SU-DHL-6 (cell line): Measurements from ENCODE around the gene CD151.

Experiments used
- H2AFZ ChIP-seq: fragments of 200-600 bp; sonication (generic); 2 replicates; pipeline ENCODE4 v1.6.1; 2014; ENCODE audit warnings: low read depth, mild to moderate bottlenecking, moderate library complexity, mixed read lengths, antibody characterized with exemption, low read length; ENCODE audit not compliant: severe bottlenecking
- H3F3A ChIP-seq: fragments of 200-600 bp; shearing (Covaris generic); 2 replicates; pipeline ENCODE4 v1.6.0; 2016; ENCODE audit warnings: antibody characterized with exemption, mild to moderate bottlenecking; ENCODE audit not compliant: insufficient read depth
- H3K27ac ChIP-seq: fragments of 200-600 bp; sonication (generic); 2 replicates; pipeline ENCODE4 v1.5.1; 2016; ENCODE audit warnings: low read depth, mild to moderate bottlenecking, low read length, moderate library complexity, mixed read lengths
- H3K27me3 ChIP-seq: fragments of 200-600 bp; sonication (generic), shearing (Covaris generic); 2 replicates; pipeline ENCODE4 v1.6.0; 2014; ENCODE audit warnings: mild to moderate bottlenecking, low read length
- H3K36me3 ChIP-seq: fragments of 200-600 bp; sonication (generic); 2 replicates; pipeline ENCODE4 v1.6.1; 2014; ENCODE audit warnings: mild to moderate bottlenecking, low read length, mixed read lengths
- H3K4me2 ChIP-seq: fragments of 300-600, 200-600 bp; shearing (Covaris generic), sonication (generic); 2 replicates; pipeline ENCODE4 v1.6.0; 2014; ENCODE audit warnings: low read length, low read depth, mild to moderate bottlenecking; ENCODE audit not compliant: poor library complexity, severe bottlenecking
- H3K4me3 ChIP-seq: fragments of 200-600 bp; sonication (generic); 2 replicates; pipeline ENCODE4 v1.5.1; 2014; ENCODE audit warnings: antibody characterized with exemption, low read length, mild to moderate bottlenecking, mixed read lengths; ENCODE audit not compliant: insufficient read depth, poor library complexity, severe bottlenecking
- H3K79me2 ChIP-seq: fragments of 200-600 bp; sonication (generic); 2 replicates; pipeline ENCODE4 v1.6.1; 2014; ENCODE audit warnings: mild to moderate bottlenecking, low read length, moderate library complexity; ENCODE audit not compliant: insufficient read depth
- H3K9ac ChIP-seq: fragments of 200-600 bp; sonication (generic); 2 replicates; pipeline ENCODE4 v1.7.0; 2014; ENCODE audit warnings: mild to moderate bottlenecking, low read length
- H3K9me2 ChIP-seq: fragments of 200-600 bp; sonication (generic); replicated peaks from 2 replicates; pipeline ENCODE4 v1.6.1; 2014; ENCODE audit warnings: low read length; ENCODE audit not compliant: insufficient read depth
- H3K9me3 ChIP-seq: fragments of 200-600 bp; sonication (generic); 2 replicates; pipeline ENCODE4 v1.6.1; 2014; ENCODE audit warnings: low read length, mixed read lengths; ENCODE audit not compliant: insufficient read depth
- H4K20me1 ChIP-seq: fragments of 200-600 bp; sonication (generic); 2 replicates; pipeline ENCODE4 v1.6.1; 2014; ENCODE audit warnings: low read depth, mild to moderate bottlenecking, antibody characterized with exemption, low read length, moderate library complexity, mixed read lengths
- EZH2phosphoT487 ChIP-seq: fragments of 200-600 bp; sonication (generic), shearing (Covaris generic); conservative IDR thresholded peaks from 2 replicates; pipeline ENCODE4 v1.6.1; 2018; ENCODE audit warnings: mild to moderate bottlenecking, antibody characterized with exemption, low read length, moderate library complexity, mixed read lengths
- TF ChIP-seq, protein P1 (sequence below): fragments of 200-600 bp; sonication (generic); IDR thresholded peaks from one replicate; pipeline ENCODE4 v1.5.1; 2017; ENCODE audit warnings: antibody characterized with exemption, mild to moderate bottlenecking, low read length, moderate library complexity; ENCODE audit not compliant: insufficient read depth, poor library complexity, severe bottlenecking

Gene CD151

GRCh38 chr11:849104-849824, 16.5 kb downstream of the CD151 start:
- Histone ChIP-seq H3K9me3 (no peaks in the 10 kb centered on the region), H4K20me1 (no peaks in the 10 kb centered on the region), H2AFZ (no peak overlapping the region), H3K27ac (no peak overlapping the region), H3K9ac (peak overlapping the region; percentile 41; the same call in 1 of the 2 replicates), H3K79me2 (no peaks in the 10 kb centered on the region), H3K27me3 (no peaks in the 10 kb centered on the region), H3K4me2 (peak overlapping the region; percentile 62), H3K36me3 (no peaks in the 10 kb centered on the region), H3K9me2 (no peaks in the 10 kb centered on the region), H3K4me3 (peak overlapping the region; percentile 41), H3F3A (no peaks in the 10 kb centered on the region)
- 0 out of 2 replicates have a peak, but pooled peaks have one; percentile 66 for TF ChIP-seq EZH2phosphoT487
- TF ChIP-seq, protein P1, sequence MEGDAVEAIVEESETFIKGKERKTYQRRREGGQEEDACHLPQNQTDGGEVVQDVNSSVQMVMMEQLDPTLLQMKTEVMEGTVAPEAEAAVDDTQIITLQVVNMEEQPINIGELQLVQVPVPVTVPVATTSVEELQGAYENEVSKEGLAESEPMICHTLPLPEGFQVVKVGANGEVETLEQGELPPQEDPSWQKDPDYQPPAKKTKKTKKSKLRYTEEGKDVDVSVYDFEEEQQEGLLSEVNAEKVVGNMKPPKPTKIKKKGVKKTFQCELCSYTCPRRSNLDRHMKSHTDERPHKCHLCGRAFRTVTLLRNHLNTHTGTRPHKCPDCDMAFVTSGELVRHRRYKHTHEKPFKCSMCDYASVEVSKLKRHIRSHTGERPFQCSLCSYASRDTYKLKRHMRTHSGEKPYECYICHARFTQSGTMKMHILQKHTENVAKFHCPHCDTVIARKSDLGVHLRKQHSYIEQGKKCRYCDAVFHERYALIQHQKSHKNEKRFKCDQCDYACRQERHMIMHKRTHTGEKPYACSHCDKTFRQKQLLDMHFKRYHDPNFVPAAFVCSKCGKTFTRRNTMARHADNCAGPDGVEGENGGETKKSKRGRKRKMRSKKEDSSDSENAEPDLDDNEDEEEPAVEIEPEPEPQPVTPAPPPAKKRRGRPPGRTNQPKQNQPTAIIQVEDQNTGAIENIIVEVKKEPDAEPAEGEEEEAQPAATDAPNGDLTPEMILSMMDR = no peak

DNA sequence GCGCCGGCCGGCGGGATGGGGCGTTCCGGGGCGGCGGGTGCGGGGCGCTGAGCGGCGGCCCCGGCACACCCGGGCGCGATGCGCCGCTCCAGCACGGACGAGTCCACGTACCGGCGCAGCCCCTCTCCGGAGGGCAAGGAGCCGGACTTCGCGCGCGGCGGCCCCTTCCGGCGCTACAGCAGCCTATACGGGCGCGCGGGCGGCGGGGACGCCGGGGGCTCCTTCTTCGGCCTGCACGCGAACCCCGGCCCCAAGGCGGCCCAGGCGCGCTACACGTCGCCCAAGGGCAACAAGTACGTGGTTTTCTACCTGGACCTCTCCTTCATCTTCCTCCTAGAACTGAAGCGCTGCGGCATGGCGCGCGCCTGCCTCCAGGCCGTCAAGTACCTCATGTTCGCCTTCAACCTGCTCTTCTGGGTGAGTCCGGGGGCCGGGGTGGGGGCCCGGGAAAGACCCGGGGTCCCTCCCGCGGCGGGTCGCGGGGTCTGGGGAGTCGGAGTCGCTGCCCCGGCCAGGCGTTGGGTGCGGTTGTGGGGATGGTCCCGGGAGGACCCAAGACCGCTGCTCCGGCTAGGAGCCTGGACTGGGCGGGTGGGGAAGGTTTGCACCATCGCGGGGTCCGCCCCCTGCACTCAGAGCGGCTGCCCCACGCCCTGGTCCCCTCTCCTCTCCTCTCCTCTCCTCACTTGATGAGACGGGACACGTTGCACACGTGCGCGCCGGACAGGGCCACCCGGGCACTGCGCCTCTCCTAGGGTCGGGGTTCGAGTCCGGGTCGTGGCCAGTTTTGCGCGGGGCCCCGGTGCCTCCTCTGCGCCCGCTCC, 17.4 kb downstream of the CD151 start:
- Histone ChIP-seq H3K27ac (no peak overlapping the region), H3K9me2 (no peaks in the 10 kb centered on the region), H3K27me3 (no peaks in the 10 kb centered on the region), H3K9me3 (no peaks in the 10 kb centered on the region), H3K36me3 (no peaks in the 10 kb centered on the region), H3K4me2 (no peak overlapping the region), H3F3A (no peaks in the 10 kb centered on the region), H4K20me1 (no peaks in the 10 kb centered on the region), H3K9ac (no peak overlapping the region), H2AFZ (no peak overlapping the region), H3K79me2 (no peaks in the 10 kb centered on the region), H3K4me3 (no peak overlapping the region)
- TF ChIP-seq, protein P1 = no peak
- no peak for TF ChIP-seq EZH2phosphoT487

GRCh38 chr11:850775-851763, 18.3 kb downstream of the CD151 start:
- TF ChIP-seq EZH2phosphoT487 = no peak
- TF ChIP-seq, protein P1 = peak; percentile 48
- H3K79me2 ChIP-seq = no peaks in the 10 kb centered on the region
- H3K36me3 ChIP-seq = no peaks in the 10 kb centered on the region
- H3K9me3 ChIP-seq = no peaks in the 10 kb centered on the region
- H3K27ac ChIP-seq = no peak overlapping the region
- H2AFZ ChIP-seq = no peak overlapping the region
- no peaks in the 10 kb centered on the region for H4K20me1 ChIP-seq
- H3K9ac ChIP-seq = no peak overlapping the region
- no peaks in the 10 kb centered on the region for H3K27me3 ChIP-seq
- H3F3A ChIP-seq = no peaks in the 10 kb centered on the region
- H3K4me3 ChIP-seq = no peak overlapping the region
- no peaks in the 10 kb centered on the region for H3K9me2 ChIP-seq
- no peak overlapping the region for H3K4me2 ChIP-seq
